Omental fat pad (tissue), 4 donors: ENCODE measurements around the gene SLC35F3. TPM values are rescaled to one million over a fixed set of nuclear protein-coding genes. Genes with fewer than 3 reads are reported as not detected.

Experiments used
- ATAC-seq: fragments of 150-250 bp; one replicate; pipeline ENCODE4 v1.9.1; 2016; ENCODE audit warnings: mild to moderate bottlenecking, moderate library complexity; ENCODE audit not compliant: low FRiP score
- DNase-seq: peaks from one replicate; pipeline ENCODE4 v3.0.0-alpha.2; 2019; ENCODE audit warnings: low spot score
- total RNA-seq, 4 donors: library from RNA; depleted of rRNA; stranded (reverse); fragments of >200 nt; gene quantifications; one replicate each; pipeline ENCODE4 v1.1.0, GENCODE V29; 2016
- TF ChIP-seq, protein P1 (sequence below), 3 donors: fragments of 450-650 bp; IDR thresholded peaks; one replicate each; pipeline ENCODE4 v1.5.1; 2016 to 2017; ENCODE audit warnings: antibody characterized with exemption in 3 of 3, mild to moderate bottlenecking in 3 of 3, moderate library complexity in 2 of 3

SLC35F3 gene
- total RNA-seq, 4 donors from 2014 or later = 0.09 TPM; not detected in 3

DNA sequence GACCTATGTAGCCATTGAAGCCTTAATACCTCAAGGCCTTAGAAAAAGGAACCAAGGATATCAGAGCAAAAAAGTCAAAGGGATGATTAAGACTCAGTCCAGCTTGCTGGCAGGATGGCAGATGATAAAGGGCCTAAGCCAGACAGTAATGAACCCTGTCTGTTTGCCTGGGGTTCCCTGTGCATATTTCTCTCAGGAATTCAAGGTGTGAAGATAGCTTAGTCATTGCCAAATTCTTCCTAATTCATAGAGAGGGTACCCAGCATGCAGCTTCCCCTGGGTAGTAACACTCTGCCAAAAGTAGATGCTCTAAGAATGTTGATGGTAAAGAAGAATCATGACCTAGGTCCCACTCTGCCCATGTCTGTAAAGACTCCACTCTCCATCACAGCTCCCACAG lies 258.2 kb downstream of the SLC35F3 start:
- DNase-seq (no peak), ATAC-seq (no peak)
- TF ChIP-seq, protein P1, sequence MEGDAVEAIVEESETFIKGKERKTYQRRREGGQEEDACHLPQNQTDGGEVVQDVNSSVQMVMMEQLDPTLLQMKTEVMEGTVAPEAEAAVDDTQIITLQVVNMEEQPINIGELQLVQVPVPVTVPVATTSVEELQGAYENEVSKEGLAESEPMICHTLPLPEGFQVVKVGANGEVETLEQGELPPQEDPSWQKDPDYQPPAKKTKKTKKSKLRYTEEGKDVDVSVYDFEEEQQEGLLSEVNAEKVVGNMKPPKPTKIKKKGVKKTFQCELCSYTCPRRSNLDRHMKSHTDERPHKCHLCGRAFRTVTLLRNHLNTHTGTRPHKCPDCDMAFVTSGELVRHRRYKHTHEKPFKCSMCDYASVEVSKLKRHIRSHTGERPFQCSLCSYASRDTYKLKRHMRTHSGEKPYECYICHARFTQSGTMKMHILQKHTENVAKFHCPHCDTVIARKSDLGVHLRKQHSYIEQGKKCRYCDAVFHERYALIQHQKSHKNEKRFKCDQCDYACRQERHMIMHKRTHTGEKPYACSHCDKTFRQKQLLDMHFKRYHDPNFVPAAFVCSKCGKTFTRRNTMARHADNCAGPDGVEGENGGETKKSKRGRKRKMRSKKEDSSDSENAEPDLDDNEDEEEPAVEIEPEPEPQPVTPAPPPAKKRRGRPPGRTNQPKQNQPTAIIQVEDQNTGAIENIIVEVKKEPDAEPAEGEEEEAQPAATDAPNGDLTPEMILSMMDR (IDR thresholded peaks at IDR 0.05) = no peak

GRCh38 chr1:234163267-234163919 lies 258.9 kb downstream of the SLC35F3 start:
- DNase-seq = no peak
- TF ChIP-seq, protein P1 (IDR thresholded peaks at IDR 0.05) = no peak
- ATAC-seq = no peak

DNA sequence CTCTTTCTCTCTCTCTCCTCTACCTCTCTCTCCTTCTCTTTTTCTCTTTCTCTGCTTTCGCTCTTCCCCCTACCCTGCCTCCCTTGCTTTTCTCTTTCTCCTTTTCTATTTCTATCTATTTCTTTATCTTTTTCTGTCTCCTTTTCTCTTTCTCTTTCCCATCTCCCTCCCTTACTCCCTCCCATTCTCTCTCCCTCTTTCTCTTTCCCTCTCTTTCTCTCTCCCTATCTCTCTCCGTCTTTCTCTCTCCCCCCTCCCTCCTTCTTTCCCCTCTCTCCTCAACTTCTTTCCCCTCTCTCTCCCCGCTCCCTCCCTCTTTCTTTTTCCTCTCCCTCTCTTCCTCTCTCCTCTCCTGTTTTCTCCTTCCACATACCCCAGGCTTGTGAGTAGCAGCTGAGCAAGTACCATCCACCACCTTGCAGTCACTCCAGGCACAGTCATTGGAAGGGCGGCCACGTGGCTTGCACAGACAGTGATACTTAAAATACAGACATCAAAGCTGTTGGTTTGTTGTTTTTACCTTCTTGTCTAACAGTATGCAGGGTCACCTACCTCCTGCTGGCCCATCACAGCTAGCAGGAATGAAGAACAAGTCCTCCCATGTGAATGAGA lies 259.7 kb downstream of the SLC35F3 start:
- DNase-seq = no peak
- no peak for ATAC-seq

GRCh38 chr1:234168061-234168724 lies 263.7 kb downstream of the SLC35F3 start:
- DNase-seq = no peak
- TF ChIP-seq, protein P1 (IDR thresholded peaks at IDR 0.05) = no peak
- no peak for ATAC-seq

More for the DNA sequence above, 259.7 kb downstream of the SLC35F3 start:
- TF ChIP-seq, protein P1 (IDR thresholded peaks at IDR 0.05) = no peak

- TF ChIP-seq, protein P1 (IDR thresholded peaks at IDR 0.05) = no peak
- DNase-seq (no peak), ATAC-seq (no peak)
These were observed 264.8 kb downstream of the SLC35F3 start for GRCh38 chr1:234169161-234169849.

DNA sequence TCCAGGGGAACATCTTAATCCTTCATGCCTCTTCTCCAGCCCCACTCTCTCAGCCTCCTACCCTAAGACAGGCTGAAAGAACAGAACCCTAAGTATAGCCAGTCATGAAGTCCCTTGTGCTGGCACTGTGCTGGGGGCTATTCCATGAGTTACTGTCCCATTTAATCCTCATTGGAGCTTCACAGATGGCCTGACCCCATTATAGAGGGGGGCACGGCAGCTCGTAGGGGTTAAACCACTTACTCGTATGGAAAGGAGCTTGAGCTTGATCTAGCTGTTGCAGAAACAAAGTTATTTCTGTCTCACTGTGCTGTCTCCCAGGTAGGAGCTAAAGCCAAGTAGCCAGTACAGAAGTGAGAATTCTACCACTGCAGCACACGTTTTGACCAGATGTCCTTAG lies 265.6 kb downstream of the SLC35F3 start:
- DNase-seq = no peak
- ATAC-seq = no peak
- TF ChIP-seq, protein P1 (IDR thresholded peaks at IDR 0.05) = no peak
